IPS-20b (cell line): ENCODE data around the gene CREB5.

ENCODE experiments used
- H3K27ac ChIP-seq: one replicate; pipeline ENCODE4 v1.5.1; 2013; ENCODE audit warnings: low read length
- H3K27me3 ChIP-seq: 2 replicates; pipeline ENCODE4 v1.6.1; 2013; ENCODE audit warnings: mild to moderate bottlenecking, low read length, inconsistent platforms; ENCODE audit not compliant: insufficient read depth
- H3K36me3 ChIP-seq: 2 replicates; pipeline ENCODE4 v1.6.1; 2013; ENCODE audit warnings: low read depth, mild to moderate bottlenecking, inconsistent platforms, low read length, moderate library complexity; ENCODE audit not compliant: insufficient read depth
- H3K4me1 ChIP-seq: 2 replicates; pipeline ENCODE4 v1.6.1; 2013; ENCODE audit warnings: mild to moderate bottlenecking, control low read depth, inconsistent platforms, low read length, moderate library complexity; ENCODE audit not compliant: insufficient read depth
- H3K4me3 ChIP-seq: 2 replicates; pipeline ENCODE4 v1.5.1; 2013; ENCODE audit warnings: mild to moderate bottlenecking, low read length, inconsistent platforms
- H3K9ac ChIP-seq: 2 replicates; pipeline ENCODE4 v1.6.1; 2013; ENCODE audit warnings: low read depth, mild to moderate bottlenecking, inconsistent platforms, low read length, moderate library complexity
- H3K9me3 ChIP-seq: 2 replicates; pipeline ENCODE4 v1.6.1; 2013; ENCODE audit warnings: mild to moderate bottlenecking, low read depth, low read length, inconsistent platforms; ENCODE audit not compliant: insufficient read depth

CREB5 gene

GRCh38 chr7:28528899-28529298, 116.6 kb downstream of the CREB5 start:
- Histone ChIP-seq H3K9me3 (no peaks in the 10 kb centered on the region), H3K27ac (no peak overlapping the region), H3K36me3 (no peaks in the 10 kb centered on the region), H3K4me1 (peaks cover 13% of the 10 kb centered on the region; the same call in 1 of the 2 replicates), H3K27me3 (no peaks in the 10 kb centered on the region), H3K4me3 (no peak overlapping the region), H3K9ac (no peak overlapping the region)

GRCh38 chr7:28529755-28530154, 117.4 kb downstream of the CREB5 start:
- Histone ChIP-seq H3K4me1 (peaks cover 13% of the 10 kb centered on the region; the same call in 1 of the 2 replicates), H3K9me3 (no peaks in the 10 kb centered on the region), H3K4me3 (no peak overlapping the region), H3K36me3 (no peaks in the 10 kb centered on the region), H3K27ac (no peak overlapping the region), H3K27me3 (no peaks in the 10 kb centered on the region), H3K9ac (no peak overlapping the region)

GRCh38 chr7:28530175-28530802, 118.0 kb downstream of the CREB5 start:
- H3K4me3 ChIP-seq, result peak overlapping the region; percentile 1; the same call in 1 of the 2 replicates
- no peak overlapping the region for H3K27ac ChIP-seq
- no peaks in the 10 kb centered on the region for H3K9me3 ChIP-seq
- no peaks in the 10 kb centered on the region for H3K27me3 ChIP-seq
- no peaks in the 10 kb centered on the region for H3K36me3 ChIP-seq
- no peak overlapping the region for H3K9ac ChIP-seq
- peaks cover 13% of the 10 kb centered on the region; the same call in 1 of the 2 replicates for H3K4me1 ChIP-seq

GRCh38 chr7:28530803-28531175, 118.5 kb downstream of the CREB5 start:
- Histone ChIP-seq H3K9ac (no peak overlapping the region), H3K4me3 (peak overlapping the region; percentile 1; the same call in 1 of the 2 replicates), H3K9me3 (no peaks in the 10 kb centered on the region), H3K36me3 (no peaks in the 10 kb centered on the region), H3K27ac (no peak overlapping the region), H3K27me3 (no peaks in the 10 kb centered on the region), H3K4me1 (peaks cover 13% of the 10 kb centered on the region; the same call in 1 of the 2 replicates)

GRCh38 chr7:28531291-28531690, 119.0 kb downstream of the CREB5 start:
- Histone ChIP-seq H3K4me3 (no peak overlapping the region), H3K27me3 (no peaks in the 10 kb centered on the region), H3K9me3 (no peaks in the 10 kb centered on the region), H3K36me3 (no peaks in the 10 kb centered on the region), H3K4me1 (peaks cover 13% of the 10 kb centered on the region; the same call in 1 of the 2 replicates), H3K9ac (no peak overlapping the region), H3K27ac (no peak overlapping the region)

GRCh38 chr7:28532181-28532580, 119.9 kb downstream of the CREB5 start:
- peaks cover 13% of the 10 kb centered on the region; the same call in 1 of the 2 replicates for H3K4me1 ChIP-seq
- no peak overlapping the region for H3K27ac ChIP-seq
- H3K9ac ChIP-seq, result no peak overlapping the region
- H3K9me3 ChIP-seq, result no peaks in the 10 kb centered on the region
- no peaks in the 10 kb centered on the region for H3K27me3 ChIP-seq
- H3K4me3 ChIP-seq, result no peak overlapping the region
- H3K36me3 ChIP-seq, result no peaks in the 10 kb centered on the region

DNA sequence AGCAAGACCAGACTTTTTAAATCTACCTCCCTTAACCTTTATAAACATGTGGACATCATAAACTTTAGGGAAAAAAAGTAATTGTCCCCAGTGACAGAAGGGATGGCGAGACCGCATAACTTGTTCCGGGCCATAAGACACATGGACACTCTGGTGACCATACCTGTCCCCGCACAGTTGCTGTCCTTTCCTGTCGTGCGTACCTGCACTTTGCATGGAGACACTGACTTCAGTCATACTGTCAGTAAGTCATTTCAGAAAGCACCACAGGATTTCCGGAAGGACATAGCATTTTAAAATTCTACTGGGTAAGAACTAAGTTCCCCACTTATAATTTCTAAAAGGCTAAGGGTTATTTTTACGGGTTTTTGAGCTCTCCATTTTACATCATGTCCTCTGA, 120.9 kb downstream of the CREB5 start:
- H3K27me3 ChIP-seq, result no peaks in the 10 kb centered on the region
- H3K4me3 ChIP-seq, result no peak overlapping the region
- H3K4me1 ChIP-seq, result peaks cover 13% of the 10 kb centered on the region; the same call in 1 of the 2 replicates
- H3K9ac ChIP-seq, result no peak overlapping the region
- H3K36me3 ChIP-seq, result no peaks in the 10 kb centered on the region
- H3K27ac ChIP-seq, result no peak overlapping the region
- no peaks in the 10 kb centered on the region for H3K9me3 ChIP-seq

GRCh38 chr7:28533731-28534531, 121.6 kb downstream of the CREB5 start:
- Histone ChIP-seq H3K27ac (no peak overlapping the region), H3K9me3 (no peaks in the 10 kb centered on the region), H3K36me3 (no peaks in the 10 kb centered on the region), H3K4me3 (no peak overlapping the region), H3K9ac (no peak overlapping the region), H3K27me3 (no peaks in the 10 kb centered on the region), H3K4me1 (peaks cover 13% of the 10 kb centered on the region; the same call in 1 of the 2 replicates)

DNA sequence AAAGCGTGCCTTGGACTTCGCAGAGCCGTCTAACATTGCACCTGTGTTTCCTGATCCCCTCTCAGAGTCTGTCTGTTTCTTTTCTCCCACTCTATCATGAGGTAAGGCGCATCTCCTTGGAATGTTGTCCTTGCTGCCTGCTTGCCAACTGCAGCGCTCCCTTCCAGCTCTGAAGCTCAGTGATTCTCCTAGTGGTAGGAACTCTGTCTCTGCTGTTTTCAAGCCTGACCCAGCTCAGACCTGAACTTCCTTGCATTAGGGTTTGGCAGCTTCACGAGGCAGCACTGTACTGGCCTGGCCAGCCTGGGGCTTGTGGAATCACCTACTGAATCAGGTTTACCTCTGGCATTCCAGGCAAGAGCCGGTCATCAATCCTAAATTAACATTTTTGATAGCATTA, 123.9 kb downstream of the CREB5 start:
- Histone ChIP-seq H3K9me3 (no peaks in the 10 kb centered on the region), H3K9ac (no peak overlapping the region), H3K4me1 (no peaks in the 10 kb centered on the region), H3K36me3 (no peaks in the 10 kb centered on the region), H3K27me3 (no peaks in the 10 kb centered on the region), H3K4me3 (no peak overlapping the region), H3K27ac (no peak overlapping the region)

DNA sequence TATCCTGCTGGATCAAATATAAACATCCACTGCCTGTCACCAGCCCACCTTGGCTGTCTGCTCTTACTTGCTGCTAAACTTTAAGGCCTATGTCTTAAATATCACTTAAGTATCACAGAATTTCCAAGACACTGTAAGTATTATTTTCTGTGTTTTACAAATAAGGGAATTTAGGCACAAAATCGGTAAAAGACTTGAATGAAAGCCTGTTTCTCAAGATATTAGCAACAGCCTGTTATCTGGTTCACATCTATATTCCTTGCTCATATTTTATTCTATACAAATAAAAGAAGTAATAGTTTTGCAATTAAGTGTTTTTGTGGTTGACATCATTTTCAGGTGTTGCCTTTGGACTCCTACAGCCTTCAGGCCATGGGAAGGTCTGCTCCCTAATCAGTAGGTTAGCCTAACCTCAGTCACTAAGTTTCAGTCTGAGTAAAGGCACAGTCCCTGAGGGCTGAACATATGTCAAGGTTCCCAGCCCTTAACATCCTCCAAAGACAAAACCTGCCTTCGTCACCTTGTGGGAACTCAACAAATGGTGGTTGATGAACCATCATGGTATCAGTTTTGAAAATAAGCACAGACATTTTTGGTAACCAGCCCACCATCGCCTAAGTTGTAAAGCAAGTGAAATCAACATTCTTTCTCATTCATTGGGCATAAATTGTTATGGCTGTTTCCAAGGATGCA, 127.1 kb downstream of the CREB5 start:
- H3K9ac ChIP-seq, result no peak overlapping the region
- H3K4me1 ChIP-seq, result no peaks in the 10 kb centered on the region

DNA sequence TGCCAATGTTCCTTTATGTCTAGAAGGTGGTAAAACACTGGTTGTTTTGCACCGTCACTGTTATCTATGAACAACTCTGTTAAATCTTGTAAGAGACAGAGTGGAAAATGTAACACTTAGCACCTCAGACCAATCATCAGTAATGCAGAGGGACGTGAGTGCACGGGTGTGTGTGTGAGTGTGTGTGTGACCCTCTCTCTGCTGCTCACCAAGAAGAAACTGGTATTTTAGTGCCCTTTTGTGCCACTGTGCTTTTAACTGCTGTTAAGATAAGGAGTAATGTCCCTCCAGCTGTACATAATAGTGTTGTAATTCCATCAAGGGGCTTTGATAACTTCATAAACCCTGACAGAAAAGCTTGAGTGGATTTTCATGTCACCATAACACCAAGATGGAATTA, 130.1 kb downstream of the CREB5 start:
- Histone ChIP-seq H3K4me3 (no peak overlapping the region), H3K27me3 (no peaks in the 10 kb centered on the region), H3K36me3 (no peaks in the 10 kb centered on the region), H3K27ac (no peak overlapping the region), H3K9ac (no peak overlapping the region), H3K4me1 (no peaks in the 10 kb centered on the region), H3K9me3 (0 out of 2 replicates have a peak, but pooled peaks cover 9% of the 10 kb centered on the region)

More for the DNA sequence above, 127.1 kb downstream of the CREB5 start:
- Histone ChIP-seq H3K27ac (no peak overlapping the region), H3K27me3 (no peaks in the 10 kb centered on the region), H3K9me3 (no peaks in the 10 kb centered on the region), H3K4me3 (no peak overlapping the region), H3K36me3 (no peaks in the 10 kb centered on the region)
